GM18508 (cell line): ENCODE results near the gene TRPV5.
"Not testable (repeated sequence)": the region's sequence is repeated elsewhere in the genome, so short reads cannot be mapped to it uniquely, and the experiment has no call there.

Experiments used
- ATAC-seq: cut with Tn5 transposase; IDR thresholded peaks from one replicate; pipeline ENCODE4 v1.9.1; 2021; ENCODE audit warnings: moderate number of reproducible peaks; ENCODE audit not compliant: insufficient read depth, unreplicated experiment

Gene TRPV5

DNA sequence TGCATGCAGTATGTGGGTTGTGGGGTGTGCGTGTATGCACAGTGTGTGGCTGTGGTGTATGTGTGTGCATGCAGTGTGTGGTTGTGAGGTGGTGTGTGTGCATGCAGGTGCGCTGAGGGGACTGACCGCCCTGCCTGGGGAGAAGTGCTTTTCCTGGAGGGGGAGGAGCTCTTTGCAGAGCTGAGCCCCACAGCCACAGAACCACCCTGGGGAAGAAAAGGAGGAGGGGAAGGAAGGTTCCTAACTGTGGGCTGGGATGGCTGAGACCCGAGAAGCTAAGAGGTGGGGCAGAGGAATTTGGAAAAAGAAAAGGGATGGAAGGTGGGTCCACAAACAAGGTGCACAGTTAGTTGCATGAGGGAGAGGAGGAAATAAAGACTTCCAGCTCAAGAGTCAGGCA lies at the start of gene TRPV5:
Gene TRPV5, minus strand, starts transcription at position 123 of the 400 bp plus-strand sequence. CDS start 287 bp downstream, outside the sequence.
- ATAC-seq: no peak

DNA sequence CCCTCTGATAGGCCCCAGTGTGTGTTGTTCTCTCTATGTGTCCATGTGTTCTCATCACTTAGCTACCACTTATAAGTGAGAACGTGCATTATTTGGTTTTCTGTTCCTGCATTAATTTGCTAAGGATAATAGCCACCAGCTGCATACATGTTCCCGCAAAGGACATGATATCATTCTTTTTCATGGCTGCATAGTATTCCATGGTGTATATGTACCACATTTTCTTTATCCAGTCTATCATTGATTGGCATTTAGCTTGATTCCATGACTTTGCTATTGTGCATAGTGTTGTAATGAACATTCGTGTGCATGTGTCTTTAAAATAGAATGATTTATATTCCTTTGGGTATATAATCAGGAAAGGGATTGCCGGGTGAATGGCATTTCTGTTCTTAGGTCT lies 44.9 kb upstream of the TRPV5 start:
- not testable (repeated sequence) for ATAC-seq

DNA sequence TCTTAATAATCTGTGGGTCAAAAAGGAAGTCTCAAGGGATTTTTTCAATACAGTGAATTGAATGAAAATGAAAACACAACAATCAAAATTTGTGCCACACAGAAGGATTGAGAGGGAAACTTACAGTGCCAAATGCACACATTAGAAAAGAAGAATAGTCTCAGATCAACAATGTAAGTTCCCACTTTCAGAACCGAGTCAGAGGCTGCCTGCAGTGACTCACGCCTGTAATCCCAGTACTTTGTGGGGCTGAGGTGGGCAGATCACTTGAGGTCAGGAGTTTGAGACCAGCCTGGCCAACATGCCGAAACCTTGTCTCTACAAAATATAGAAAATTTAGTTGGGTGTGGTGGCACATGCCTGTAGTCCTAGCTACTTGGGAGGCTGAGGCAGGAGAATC lies 41.1 kb upstream of the TRPV5 start:
- no peak for ATAC-seq

- ATAC-seq: no peak
These were observed 35.6 kb upstream of the TRPV5 start for GRCh38 chr7:142969183-142969582.

GRCh38 chr7:142968229-142968628 lies 34.7 kb upstream of the TRPV5 start:
- no peak for ATAC-seq

DNA sequence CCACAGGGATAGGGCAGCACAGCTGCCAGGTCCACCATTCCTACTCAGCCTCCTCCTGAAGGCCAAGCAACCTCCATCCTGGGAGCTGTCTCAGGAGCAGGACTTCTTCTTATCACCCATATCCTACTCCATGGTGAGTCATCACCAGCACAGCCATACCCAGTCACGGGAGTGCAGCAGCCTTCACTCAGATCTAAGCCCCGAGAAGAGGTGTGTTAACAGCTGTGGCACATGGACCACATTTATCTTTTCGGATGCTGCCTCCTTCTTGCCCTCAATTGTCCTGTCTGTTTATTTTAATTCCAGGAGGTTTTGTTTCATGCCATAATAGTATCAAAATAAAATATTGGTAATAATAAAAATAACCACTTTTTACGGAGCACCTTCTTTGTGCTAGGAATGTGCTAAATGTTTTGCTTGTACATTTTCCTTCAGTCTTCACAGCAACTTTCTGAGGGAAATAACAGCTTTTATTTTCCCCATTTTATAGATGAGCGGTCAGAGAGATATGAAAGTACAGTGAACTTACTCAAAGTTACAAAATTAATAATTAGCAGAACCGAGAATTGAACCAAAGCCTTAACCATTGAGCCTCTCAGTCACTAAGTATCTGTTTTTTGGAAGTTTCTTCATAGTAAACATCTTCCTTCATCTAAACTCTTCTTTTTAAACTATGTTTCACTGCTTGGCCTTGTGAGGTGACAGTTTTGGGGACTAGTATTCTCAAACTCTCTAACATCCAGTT lies 31.1 kb upstream of the TRPV5 start:
- no peak for ATAC-seq

- no peak for ATAC-seq
These were observed 30.4 kb upstream of the TRPV5 start for GRCh38 chr7:142963993-142964392.

DNA sequence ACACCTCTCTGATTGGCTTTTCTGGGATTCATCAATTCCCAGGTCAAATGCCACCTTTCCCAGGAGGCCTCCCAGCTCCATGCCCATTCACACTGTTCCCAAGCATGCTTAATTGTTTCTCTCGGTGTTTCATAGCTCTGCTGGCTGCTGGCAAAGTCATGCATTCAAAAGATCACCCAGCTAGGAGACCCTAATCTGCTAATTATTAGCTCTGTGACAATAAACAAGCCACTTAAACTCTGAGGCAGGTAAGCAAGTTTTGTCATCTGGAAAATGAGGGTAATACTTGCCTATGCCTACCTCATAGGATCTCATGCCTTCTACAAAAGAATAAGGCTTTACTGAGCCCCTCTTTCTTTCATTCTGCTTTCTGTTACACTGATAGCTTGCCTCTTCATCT lies 29.4 kb upstream of the TRPV5 start:
- no peak for ATAC-seq

- ATAC-seq: no peak
These were observed 28.7 kb upstream of the TRPV5 start, which contains the start of gene KEL for GRCh38 chr7:142961973-142962926. Gene KEL, minus strand, starts transcription at chr7:142962363. Its CDS starts 157 bp downstream, at chr7:142962206.

- no peak for ATAC-seq
These were observed 28.0 kb upstream of the TRPV5 start for GRCh38 chr7:142961595-142961972.

- no peak for ATAC-seq
These were observed 27.5 kb upstream of the TRPV5 start for GRCh38 chr7:142960955-142961512.

DNA sequence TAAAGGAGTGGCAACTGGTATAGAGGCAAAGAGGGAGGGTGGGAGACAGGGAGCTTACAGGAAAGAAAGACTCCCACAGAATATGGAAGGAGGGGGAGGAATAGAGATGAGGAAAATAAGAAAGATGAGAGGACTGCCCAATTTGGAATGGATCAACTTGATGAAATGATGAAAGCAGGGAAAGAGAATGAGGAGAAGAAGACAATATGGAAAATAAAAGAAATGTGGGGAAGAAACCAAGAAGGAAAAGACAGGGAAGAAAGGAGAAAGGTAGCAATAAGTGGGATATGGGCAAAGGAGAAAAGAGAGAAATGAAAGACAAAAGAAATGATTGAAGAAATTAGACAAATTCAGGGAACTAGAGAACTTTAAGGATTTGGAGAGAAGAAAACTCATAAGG lies 25.7 kb upstream of the TRPV5 start:
- no peak for ATAC-seq

DNA sequence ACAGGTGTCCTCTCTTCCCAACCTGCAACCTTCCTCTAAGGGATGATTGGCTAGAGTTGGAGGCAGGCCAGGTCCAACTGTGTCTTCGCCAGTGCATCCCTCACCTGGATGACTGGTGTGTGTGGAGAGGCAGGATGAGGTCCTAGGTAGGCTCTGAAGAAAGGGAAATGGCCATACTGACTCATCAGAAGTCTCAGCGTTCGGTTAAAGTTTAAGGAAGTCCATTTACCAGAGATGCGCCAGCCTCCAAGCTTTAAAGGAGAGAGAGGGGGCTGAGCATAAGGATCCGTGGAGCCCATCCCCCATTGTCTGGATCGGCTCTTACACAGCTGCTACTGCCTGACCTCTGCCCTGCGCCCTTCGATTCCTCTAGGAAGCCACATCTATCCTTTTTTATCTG lies 24.2 kb upstream of the TRPV5 start:
- ATAC-seq: no peak

GRCh38 chr7:142956951-142957623 lies 23.5 kb upstream of the TRPV5 start:
- ATAC-seq: no peak

- ATAC-seq: no peak
These were observed 21.2 kb upstream of the TRPV5 start for GRCh38 chr7:142954680-142955268.

- ATAC-seq: no peak
These were observed 16.7 kb upstream of the TRPV5 start for GRCh38 chr7:142950235-142950634.

DNA sequence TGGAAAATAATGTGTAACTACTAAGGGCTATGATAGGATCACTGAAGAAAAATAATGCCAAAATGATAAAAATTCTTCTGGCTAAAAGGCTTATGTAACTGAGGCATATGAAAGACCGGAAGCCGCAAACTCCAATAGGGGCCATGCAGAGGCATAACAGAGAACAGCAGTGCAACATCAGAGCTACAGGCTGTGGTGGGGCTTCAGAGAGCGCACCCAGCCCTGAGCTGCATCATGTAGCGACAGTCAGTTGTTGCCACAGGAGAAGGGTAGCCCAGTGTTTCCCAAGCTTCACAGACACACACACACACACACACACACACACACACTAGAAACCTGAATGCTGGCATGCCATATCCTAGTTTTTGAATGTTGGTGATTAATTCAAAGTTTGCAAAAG lies 15.1 kb upstream of the TRPV5 start:
- ATAC-seq: no peak

GRCh38 chr7:142945001-142945400 lies 11.5 kb upstream of the TRPV5 start:
- ATAC-seq: no peak

DNA sequence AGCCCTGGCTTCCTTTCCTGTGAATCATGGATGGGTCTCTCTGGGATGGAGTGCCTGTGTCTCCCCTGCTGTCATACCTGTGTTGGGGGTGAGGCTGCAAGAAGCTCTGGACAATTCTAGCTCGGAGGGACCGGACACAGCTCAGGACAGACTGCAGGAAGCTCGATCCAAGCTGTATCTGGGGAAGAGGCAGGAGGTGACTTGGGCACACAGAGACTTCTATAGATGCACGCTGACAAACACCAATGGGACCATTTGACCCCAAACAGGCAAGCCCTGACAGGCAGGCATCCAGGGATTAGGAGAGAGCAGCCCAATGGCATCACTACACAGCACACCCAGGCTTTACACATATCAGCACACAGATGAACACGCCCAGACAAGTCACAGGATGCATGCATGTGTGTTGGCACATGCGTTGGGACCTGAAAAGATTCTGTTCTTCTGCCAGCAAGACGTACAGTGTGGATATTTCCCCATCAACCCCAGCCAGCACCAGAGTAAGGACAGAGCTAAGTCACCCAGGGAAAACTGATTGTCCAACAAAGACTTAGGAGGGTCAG lies 10.2 kb upstream of the TRPV5 start:
- ATAC-seq: no peak

- no peak for ATAC-seq
These were observed 9.2 kb upstream of the TRPV5 start for GRCh38 chr7:142942746-142943145.
